Activated naive CD8-positive, alpha-beta T cell treated with anti-CD3 and anti-CD28 coated beads, Interleukin-2, amount 10 ng/mL, durations not matched to agents 7 days and 5 days (primary cell): ENCODE results near the gene CDK6. TPM values are rescaled to one million over a fixed set of nuclear protein-coding genes. Genes with fewer than 3 reads are reported as not detected.

Source experiments
- ATAC-seq: fragments of 150-1000 bp; cut with Tn5 transposase; one replicate; pipeline ENCODE4 v1.10.0; 2021; ENCODE audit warnings: low read depth, moderate library complexity
- POLR2A ChIA-PET: fragments of 350-600 bp; sonication (Branson Sonifier 250); formaldehyde crosslinking; loops from one replicate; lab custom pipeline; 2021; ENCODE audit warnings: antibody characterized with exemption; lab: Charles Lee
- DNase-seq: peaks from one replicate; pipeline ENCODE4 v3.0.0; 2021
- H3K27ac Mint-ChIP-seq: one replicate; pipeline ENCODE4 v1.8.0; 2022; ENCODE audit warnings: mild to moderate bottlenecking, mixed read lengths
- H3K27me3 Mint-ChIP-seq: one replicate; pipeline ENCODE4 v1.8.0; 2022; ENCODE audit warnings: mild to moderate bottlenecking, moderate library complexity, mixed read lengths
- H3K36me3 Mint-ChIP-seq: one replicate; pipeline ENCODE4 v1.8.0; 2021; ENCODE audit warnings: mild to moderate bottlenecking, mixed read lengths
- H3K4me1 Mint-ChIP-seq: one replicate; pipeline ENCODE4 v1.8.0; 2021; ENCODE audit warnings: mixed read lengths
- H3K4me3 Mint-ChIP-seq: one replicate; pipeline ENCODE4 v1.8.0; 2022; ENCODE audit warnings: mild to moderate bottlenecking, moderate library complexity, mixed read lengths
- H3K9me3 Mint-ChIP-seq: one replicate; pipeline ENCODE4 v1.8.0; 2021; ENCODE audit warnings: mixed read lengths
- total RNA-seq, 2 experiments: library from RNA; stranded (reverse); gene quantifications; one replicate each; pipeline ENCODE4 v1.2.3, GENCODE V29; 2021

The CDK6 gene
- total RNA-seq, 2 experiments from 2014 or later = 98.6 to 99.8 TPM

DNA sequence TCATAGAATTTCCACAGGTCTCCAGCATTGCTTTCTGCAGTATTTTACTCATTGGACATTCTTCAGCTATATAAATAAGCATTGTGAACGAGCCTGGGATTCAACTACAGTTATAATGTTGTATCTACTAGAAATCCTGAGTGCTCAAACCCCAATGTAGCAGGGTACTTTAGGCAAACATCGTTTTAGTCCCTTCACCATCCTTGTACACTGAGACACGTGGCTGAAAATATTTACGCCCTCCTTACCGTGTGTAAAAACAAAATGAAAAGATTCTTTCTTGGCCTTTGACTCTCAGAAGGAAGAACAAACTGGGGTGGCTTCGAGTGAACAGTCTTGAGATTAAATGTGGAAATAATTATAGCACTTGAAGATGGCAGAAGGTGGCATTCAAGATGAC is 25.2 kb downstream of the CDK6 start:
- Mint-ChIP-seq H3K4me3 (no peak overlapping the region), H3K36me3 (peaks cover 44% of the 10 kb centered on the region), H3K4me1 (peaks cover 54% of the 10 kb centered on the region), H3K9me3 (peaks cover 5% of the 10 kb centered on the region), H3K27ac (peak overlapping the region; percentile 9), H3K27me3 (no peaks in the 10 kb centered on the region)
- DNase-seq = no peak
- no peak for ATAC-seq
- POLR2A ChIA-PET = no interaction called here

DNA sequence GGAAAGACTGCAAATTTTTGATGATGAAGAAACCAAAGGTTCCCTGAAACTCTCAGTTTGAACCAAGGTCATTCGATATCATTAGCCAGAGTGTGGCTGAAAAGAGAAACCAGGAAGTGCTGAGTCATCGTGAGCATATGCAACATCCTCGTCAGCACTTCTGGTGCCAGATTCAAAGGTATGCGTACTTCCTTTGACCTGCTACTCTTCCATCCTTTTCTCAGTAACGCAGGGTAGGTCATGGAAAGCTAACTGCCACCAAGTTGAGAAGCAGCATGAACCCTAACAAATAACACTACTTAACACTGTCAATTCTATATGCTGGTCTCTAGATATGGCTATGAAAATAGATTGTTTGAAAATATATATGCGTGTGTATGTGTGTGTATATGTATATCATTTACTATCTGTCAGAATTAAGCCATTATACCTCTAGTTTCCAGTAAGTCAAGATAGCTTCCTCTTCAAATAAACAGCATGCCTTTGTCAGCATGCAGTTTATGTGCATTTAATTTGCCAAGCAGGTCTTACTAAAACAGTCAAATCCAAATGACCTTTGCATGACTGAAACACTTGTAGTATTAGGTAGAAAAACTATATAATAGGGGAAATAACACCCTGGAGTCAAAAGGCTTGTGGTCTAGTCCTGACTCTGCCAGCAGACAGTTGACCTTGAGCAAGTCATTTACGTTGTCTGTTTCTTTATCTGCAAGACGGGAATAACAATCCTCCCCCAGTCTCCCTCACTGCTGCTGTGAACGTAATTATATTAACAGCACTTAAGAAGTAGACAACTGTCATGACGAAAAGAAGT is 26.4 kb downstream of the CDK6 start:
- POLR2A ChIA-PET = interaction anchor here (0.9 to 1.2 kb wide), 3 partner anchors 23 to 77 kb away, joined by 3 to 4 read pairs (median 3); no protein-coding TSS in a partner anchor
- H3K27me3 Mint-ChIP-seq = no peaks in the 10 kb centered on the region
- peak overlapping the region; percentile 57 for H3K4me3 Mint-ChIP-seq
- ATAC-seq (peak; percentile 79), DNase-seq (peak; percentile 32)
- peaks cover 1% of the 10 kb centered on the region for H3K9me3 Mint-ChIP-seq
- H3K36me3 Mint-ChIP-seq = peaks cover 40% of the 10 kb centered on the region
- H3K27ac Mint-ChIP-seq = peak overlapping the region; percentile 80
- peaks cover 49% of the 10 kb centered on the region for H3K4me1 Mint-ChIP-seq

DNA sequence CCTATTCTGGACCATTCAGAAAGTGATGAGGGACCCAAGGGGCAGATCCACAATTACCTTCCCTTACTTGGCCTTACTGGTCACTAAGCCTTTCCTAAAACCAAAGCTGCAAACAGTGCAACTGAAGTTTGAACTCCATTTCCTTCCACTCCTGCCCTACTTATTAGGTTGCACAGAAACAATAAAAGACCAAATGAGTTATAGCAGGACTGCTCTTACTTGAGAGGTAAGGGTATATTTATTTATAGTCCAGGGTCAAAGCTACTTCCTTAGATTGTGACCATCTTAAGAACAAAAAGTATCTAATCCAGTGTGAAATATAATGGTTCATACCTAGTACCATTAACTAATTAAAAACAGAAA is 27.0 kb downstream of the CDK6 start:
- DNase-seq = no peak
- ATAC-seq = no peak
- Mint-ChIP-seq H3K9me3 (peaks cover 1% of the 10 kb centered on the region), H3K27me3 (no peaks in the 10 kb centered on the region), H3K4me3 (peak overlapping the region; percentile 57), H3K4me1 (peaks cover 45% of the 10 kb centered on the region), H3K36me3 (peaks cover 42% of the 10 kb centered on the region), H3K27ac (peak overlapping the region; percentile 80)
- POLR2A ChIA-PET = interaction anchor here (1.0 to 1.2 kb wide), 2 partner anchors 24 to 25 kb away, joined by 3 to 4 read pairs; no protein-coding TSS in a partner anchor

DNA sequence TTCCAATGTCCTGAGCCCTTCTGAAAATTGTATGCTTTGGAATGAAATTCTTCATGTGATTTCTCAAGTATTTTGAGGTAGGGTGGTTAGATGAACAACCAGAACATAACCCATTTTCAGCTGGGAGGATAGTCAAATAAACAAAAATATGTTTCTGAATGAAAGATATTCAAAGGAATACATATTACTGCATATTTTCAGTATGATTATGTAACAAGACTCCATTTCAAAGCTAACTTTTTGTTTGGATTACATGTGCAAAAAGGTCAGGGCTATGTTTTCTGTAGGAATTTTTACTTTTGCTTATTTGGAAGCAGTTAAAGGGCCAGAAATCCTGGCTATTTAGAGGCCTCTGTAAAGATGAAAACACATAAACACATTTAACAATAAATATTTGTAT is 27.7 kb downstream of the CDK6 start:
- Mint-ChIP-seq H3K27ac (peak overlapping the region; percentile 23), H3K4me3 (no peak overlapping the region)
- POLR2A ChIA-PET = no interaction called here

DNA sequence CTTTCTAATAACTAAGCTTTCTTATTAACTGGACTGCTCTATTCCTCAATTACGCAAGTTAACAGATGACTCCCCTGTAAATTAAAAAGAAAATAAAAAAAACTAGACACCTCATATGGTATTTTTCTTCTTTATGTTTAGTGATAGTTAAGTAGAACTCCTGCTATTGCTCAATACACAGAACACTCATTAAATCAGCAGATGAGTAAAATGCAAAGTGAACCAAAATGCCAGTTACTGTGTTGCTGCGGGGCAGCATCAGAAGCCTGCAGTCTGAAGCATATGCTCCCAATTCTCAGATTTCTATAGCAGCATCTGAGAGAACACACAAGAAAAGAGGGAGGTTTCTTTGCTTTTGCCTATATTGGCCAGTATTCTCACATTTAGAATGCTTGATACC is 28.4 kb downstream of the CDK6 start:
- POLR2A ChIA-PET = no interaction called here
- Mint-ChIP-seq H3K4me3 (no peak overlapping the region), H3K9me3 (peaks cover 1% of the 10 kb centered on the region), H3K36me3 (peaks cover 50% of the 10 kb centered on the region), H3K27ac (no peak overlapping the region), H3K27me3 (no peaks in the 10 kb centered on the region), H3K4me1 (peaks cover 42% of the 10 kb centered on the region)
- no peak for ATAC-seq
- no peak for DNase-seq

More for the DNA sequence above, 27.7 kb downstream of the CDK6 start:
- peaks cover 1% of the 10 kb centered on the region for H3K9me3 Mint-ChIP-seq
- peaks cover 40% of the 10 kb centered on the region for H3K4me1 Mint-ChIP-seq
- no peaks in the 10 kb centered on the region for H3K27me3 Mint-ChIP-seq
- H3K36me3 Mint-ChIP-seq = peaks cover 44% of the 10 kb centered on the region
- DNase-seq (no peak), ATAC-seq (no peak)

DNA sequence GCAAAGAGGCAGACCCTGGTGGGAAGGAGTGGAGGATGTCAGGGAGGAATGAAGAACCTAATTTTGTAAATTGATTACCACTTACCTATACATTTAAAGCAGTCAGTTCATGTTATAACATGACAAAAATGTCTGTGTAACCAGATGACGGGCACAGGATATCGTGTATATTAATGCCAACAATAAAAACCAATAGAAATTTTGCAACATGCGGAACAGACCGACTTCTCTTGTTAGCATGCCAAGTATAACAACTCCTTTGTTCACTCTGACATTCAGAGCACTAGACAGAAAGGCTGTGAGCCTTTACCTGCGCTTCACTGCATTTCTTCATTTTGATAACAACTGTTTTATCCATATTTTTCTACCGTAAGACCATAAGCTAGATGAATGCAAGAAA is 29.9 kb downstream of the CDK6 start:
- ATAC-seq = no peak
- DNase-seq = no peak
- H3K9me3 Mint-ChIP-seq = peaks cover 1% of the 10 kb centered on the region
- peaks cover 49% of the 10 kb centered on the region for H3K36me3 Mint-ChIP-seq
- POLR2A ChIA-PET = no interaction called here
- no peak overlapping the region for H3K4me3 Mint-ChIP-seq
- H3K27me3 Mint-ChIP-seq = no peaks in the 10 kb centered on the region
- H3K4me1 Mint-ChIP-seq = peaks cover 35% of the 10 kb centered on the region
- H3K27ac Mint-ChIP-seq = no peak overlapping the region

DNA sequence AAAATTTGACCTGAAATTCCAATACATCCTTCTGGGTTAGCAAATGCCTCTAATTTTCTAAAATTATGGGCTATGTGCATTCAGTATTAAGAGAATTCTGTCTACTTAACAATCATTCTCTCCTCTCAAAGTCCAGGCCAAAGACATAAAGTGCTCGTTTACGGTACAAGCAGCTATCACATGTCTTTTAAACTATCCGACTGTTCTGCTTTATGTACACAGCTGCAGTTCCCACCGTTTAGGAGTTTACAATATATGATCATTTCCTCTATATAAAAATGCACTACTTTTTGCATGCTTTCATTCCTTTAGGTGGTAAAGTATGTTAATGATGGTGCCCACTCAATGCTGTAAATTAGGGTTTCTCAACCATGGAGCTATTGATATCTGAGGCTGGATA is 34.0 kb downstream of the CDK6 start:
- H3K9me3 Mint-ChIP-seq = peaks cover 1% of the 10 kb centered on the region
- H3K4me3 Mint-ChIP-seq = no peak overlapping the region
- no peak for ATAC-seq
- no peaks in the 10 kb centered on the region for H3K27me3 Mint-ChIP-seq
- H3K36me3 Mint-ChIP-seq = peaks cover 34% of the 10 kb centered on the region
- DNase-seq = no peak
- no peak overlapping the region for H3K27ac Mint-ChIP-seq
- peaks cover 19% of the 10 kb centered on the region for H3K4me1 Mint-ChIP-seq
- POLR2A ChIA-PET = no interaction called here

DNA sequence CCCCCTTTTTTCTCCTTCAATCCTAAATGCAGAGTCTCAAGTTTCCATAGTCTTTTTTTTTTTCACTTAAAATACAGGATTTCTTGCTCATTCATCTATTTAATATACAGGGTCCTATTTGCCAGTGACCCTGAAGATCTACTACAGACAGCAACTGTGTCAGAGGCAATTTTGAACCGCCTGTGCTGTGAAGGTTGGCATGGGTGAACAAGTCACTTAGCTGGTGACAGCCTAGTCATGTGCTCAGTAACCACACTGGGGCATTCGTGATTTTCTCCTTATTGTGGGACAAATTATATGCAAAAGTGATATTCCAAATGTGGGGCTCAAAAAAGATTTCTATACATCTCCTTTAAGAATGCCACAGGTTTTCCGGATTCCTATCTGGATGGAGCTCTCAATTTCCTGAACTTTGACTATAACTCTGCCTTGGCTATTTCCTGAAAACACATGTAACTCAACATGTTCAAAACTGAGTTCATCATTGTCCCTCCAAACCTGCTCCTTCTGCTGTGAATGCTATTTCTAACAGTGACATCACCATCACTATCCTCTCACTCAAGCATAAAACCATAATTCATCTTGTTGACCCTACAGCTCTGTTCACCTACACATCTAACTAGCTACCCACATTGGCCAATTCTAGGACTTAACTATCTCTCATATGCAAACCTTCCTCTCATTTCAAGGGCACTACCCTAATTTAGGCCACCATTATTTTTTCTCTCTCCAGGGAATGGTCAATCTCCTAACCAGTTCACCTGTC is 36.7 kb downstream of the CDK6 start:
- ATAC-seq = no peak
- POLR2A ChIA-PET = interaction anchor here (0.7 kb wide), 1 partner anchor 24 kb away, joined by 3 read pairs; no protein-coding TSS in a partner anchor
- no peak overlapping the region for H3K4me3 Mint-ChIP-seq

DNA sequence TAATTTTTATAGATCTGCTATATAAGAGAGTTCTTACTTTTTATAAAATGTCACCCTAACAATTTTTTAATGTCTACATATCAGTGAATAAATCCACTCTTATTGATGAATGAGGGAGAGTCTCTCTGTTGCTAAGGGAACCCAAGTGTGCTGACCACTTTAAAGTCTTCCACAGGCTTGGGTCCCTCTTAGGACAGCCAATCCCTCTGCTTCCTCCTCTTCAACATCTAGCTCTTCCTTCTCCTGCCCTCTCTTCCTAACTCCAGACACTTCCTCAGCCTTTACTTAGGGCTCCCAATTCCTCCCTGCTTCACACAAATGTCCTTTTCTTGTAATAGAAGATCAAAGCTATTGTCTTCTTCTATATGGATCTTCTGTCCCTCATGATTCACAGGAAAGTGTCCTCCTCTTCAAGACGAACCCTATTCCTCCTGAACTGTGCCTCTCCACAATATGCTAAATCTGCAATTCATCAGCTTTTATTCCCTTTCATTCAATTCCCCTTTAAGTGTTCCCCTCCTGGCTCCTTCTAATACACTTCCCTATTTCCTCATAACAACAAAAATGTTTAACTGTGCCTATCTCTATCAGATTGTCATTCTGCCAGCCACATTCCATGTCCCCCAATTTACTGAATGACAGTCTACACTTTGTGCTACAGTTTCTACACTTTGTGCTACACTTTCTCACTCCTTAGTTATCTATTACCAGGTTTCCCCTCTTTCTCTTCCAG is 37.7 kb downstream of the CDK6 start:
- ATAC-seq (no peak), DNase-seq (no peak)
- no peaks in the 10 kb centered on the region for H3K9me3 Mint-ChIP-seq
- peaks cover 15% of the 10 kb centered on the region for H3K36me3 Mint-ChIP-seq
- H3K27me3 Mint-ChIP-seq = no peaks in the 10 kb centered on the region
- POLR2A ChIA-PET = no interaction called here
- peaks cover 11% of the 10 kb centered on the region for H3K4me1 Mint-ChIP-seq
- H3K4me3 Mint-ChIP-seq = no peak overlapping the region
- no peak overlapping the region for H3K27ac Mint-ChIP-seq

More for the DNA sequence above, 36.7 kb downstream of the CDK6 start:
- peaks cover 11% of the 10 kb centered on the region for H3K4me1 Mint-ChIP-seq
- H3K27ac Mint-ChIP-seq = no peak overlapping the region
- no peak for DNase-seq
- H3K9me3 Mint-ChIP-seq = no peaks in the 10 kb centered on the region
- peaks cover 18% of the 10 kb centered on the region for H3K36me3 Mint-ChIP-seq
- no peaks in the 10 kb centered on the region for H3K27me3 Mint-ChIP-seq

DNA sequence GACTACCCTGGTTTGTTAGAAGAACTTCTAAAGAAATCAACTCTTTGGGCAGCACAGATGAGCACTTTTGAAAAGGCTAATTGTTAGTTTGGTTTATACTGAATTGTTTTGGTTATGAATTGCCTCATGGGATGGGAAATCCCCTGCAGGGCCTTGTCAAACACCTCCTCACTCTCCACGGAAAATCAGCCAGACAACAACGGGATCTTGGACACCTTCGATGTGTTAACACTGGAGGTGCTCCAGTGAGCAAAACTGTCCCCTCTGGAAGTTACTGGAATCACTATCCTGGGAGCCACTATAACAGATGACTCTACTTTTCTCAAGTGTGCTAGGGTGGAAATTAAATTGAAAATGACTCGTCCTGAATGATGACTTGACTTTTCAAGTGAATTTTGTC is 38.7 kb downstream of the CDK6 start:
- peaks cover 6% of the 10 kb centered on the region for H3K4me1 Mint-ChIP-seq
- H3K9me3 Mint-ChIP-seq = no peaks in the 10 kb centered on the region
- ATAC-seq = no peak
- peaks cover 17% of the 10 kb centered on the region for H3K36me3 Mint-ChIP-seq
- no peaks in the 10 kb centered on the region for H3K27me3 Mint-ChIP-seq
- POLR2A ChIA-PET = no interaction called here
- no peak overlapping the region for H3K27ac Mint-ChIP-seq
- no peak overlapping the region for H3K4me3 Mint-ChIP-seq
- no peak for DNase-seq

DNA sequence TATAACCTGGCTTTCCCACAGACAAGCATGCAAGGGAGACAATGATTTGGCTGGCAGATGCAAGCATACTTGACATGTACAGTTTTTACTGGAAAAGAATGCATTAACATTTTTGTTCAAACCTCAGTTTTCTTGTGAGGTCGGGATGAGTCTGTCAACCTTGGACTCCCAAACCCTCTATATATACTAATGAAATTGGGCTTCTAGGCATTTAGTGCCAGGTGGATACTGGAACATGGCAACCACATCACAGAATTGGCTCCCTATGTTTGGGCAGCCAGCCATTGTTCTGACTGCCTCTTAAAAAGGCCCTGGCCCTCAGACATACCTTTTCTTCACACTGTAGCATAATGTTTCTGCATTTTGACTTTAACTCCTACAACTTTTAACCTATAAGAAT is 39.1 kb downstream of the CDK6 start:
- Mint-ChIP-seq H3K36me3 (peaks cover 21% of the 10 kb centered on the region), H3K9me3 (no peaks in the 10 kb centered on the region), H3K27me3 (no peaks in the 10 kb centered on the region), H3K27ac (no peak overlapping the region), H3K4me3 (no peak overlapping the region), H3K4me1 (peaks cover 6% of the 10 kb centered on the region)
- POLR2A ChIA-PET = no interaction called here
- DNase-seq (no peak), ATAC-seq (no peak)

DNA sequence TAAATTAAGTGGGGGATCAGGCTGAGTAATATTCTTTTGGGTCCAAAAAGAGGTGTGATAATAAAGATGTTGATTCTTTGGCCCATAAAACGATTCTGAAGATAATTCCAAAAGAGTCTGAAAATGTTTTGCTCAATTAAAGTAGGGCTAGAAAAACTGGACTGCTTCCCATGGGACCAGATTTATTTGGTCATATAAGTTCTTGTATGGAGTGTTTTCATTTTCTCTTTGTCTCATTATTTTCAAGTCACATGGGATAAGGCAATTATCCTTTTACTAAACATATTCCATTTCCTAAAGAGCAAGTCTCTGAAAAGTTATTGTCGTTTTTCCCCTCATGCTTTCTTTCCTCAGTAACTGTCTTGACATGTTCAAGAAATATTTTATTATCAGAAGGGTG is 41.5 kb downstream of the CDK6 start:
- Mint-ChIP-seq H3K36me3 (peaks cover 35% of the 10 kb centered on the region), H3K27ac (no peak overlapping the region), H3K4me3 (no peak overlapping the region), H3K4me1 (peaks cover 11% of the 10 kb centered on the region), H3K9me3 (peaks cover 12% of the 10 kb centered on the region), H3K27me3 (no peaks in the 10 kb centered on the region)
- POLR2A ChIA-PET = no interaction called here
- no peak for DNase-seq
- no peak for ATAC-seq

DNA sequence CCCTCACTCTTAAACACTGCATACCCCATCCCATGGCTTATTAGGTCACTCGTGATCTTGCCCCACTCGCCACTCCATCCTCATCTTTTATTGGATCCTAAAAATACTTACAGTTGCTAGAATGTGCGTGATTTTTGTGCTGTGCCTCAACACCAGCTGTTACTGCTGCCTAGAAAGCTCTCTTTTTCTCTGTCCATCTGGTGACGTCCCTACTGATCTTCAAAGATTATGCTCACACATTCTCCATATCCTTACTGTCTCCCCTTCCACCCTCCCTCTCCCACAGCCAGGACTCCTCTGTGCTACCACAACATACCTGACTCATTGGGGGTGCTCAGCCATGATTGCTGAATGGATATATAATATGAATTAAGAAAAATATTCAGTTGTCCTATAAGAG is 42.0 kb downstream of the CDK6 start:
- ATAC-seq = no peak
- Mint-ChIP-seq H3K27ac (no peak overlapping the region), H3K36me3 (peaks cover 39% of the 10 kb centered on the region), H3K4me1 (peaks cover 12% of the 10 kb centered on the region), H3K4me3 (no peak overlapping the region), H3K9me3 (peaks cover 13% of the 10 kb centered on the region), H3K27me3 (no peaks in the 10 kb centered on the region)
- no peak for DNase-seq
- POLR2A ChIA-PET = no interaction called here
